Duodenal mucosa (tissue), 2 donors: ENCODE measurements around the gene SLCO2B1.

ENCODE experiments used
- H3K27ac ChIP-seq: one replicate; pipeline ENCODE4 v1.7.0; 2013; ENCODE audit warnings: low read depth, low read length
- H3K27me3 ChIP-seq, 2 donors: one replicate each; pipeline ENCODE4 v1.7.0; 2013; ENCODE audit warnings: low read length in 2 of 2, control low read depth in 1 of 2; ENCODE audit not compliant: insufficient read depth in 2 of 2, control insufficient read depth in 1 of 2
- H3K36me3 ChIP-seq, 2 donors: one replicate each; pipeline ENCODE4 v1.7.0; 2013; ENCODE audit warnings: low read length in 2 of 2, control low read depth in 1 of 2; ENCODE audit not compliant: insufficient read depth in 2 of 2, control insufficient read depth in 1 of 2
- H3K4me1 ChIP-seq, 2 donors: one replicate each; pipeline ENCODE4 v1.7.0; 2013; ENCODE audit warnings: low read length in 2 of 2, control low read depth in 1 of 2; ENCODE audit not compliant: insufficient read depth in 2 of 2, control insufficient read depth in 1 of 2
- H3K4me3 ChIP-seq, 2 donors: one replicate each; pipeline ENCODE4 v1.7.0; 2013; ENCODE audit warnings: low read length in 2 of 2, low read depth in 1 of 2
- H3K9ac ChIP-seq, 2 donors: one replicate each; pipeline ENCODE4 v1.7.0; 2013; ENCODE audit warnings: low read length in 2 of 2, low read depth in 1 of 2
- H3K9me3 ChIP-seq, 2 donors: one replicate each; pipeline ENCODE4 v1.7.0; 2013; ENCODE audit warnings: low read length in 2 of 2, control low read depth in 1 of 2; ENCODE audit not compliant: control insufficient read depth in 1 of 2

The SLCO2B1 gene

DNA sequence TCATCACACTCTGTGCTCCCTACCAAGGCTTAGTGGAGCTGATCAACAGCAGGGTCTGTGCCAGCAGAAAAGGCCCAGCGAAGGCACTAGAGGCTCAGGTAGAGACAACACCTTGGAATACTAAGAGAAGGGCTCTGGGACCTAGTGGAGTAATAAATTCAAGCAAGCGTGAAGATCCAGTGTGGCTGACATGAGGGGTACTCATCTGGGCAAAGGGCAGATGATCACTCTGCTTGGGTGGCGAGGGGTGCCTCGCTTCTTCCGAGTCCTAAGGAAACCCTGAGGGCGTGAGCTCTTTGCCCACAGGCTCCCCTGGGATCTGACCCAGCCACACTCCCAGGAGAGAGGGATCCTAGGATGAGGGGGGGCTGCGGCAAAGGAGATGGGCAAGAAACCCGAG is 86.1 kb downstream of the SLCO2B1 start:
- no peaks in the 10 kb centered on the region for H3K36me3 ChIP-seq
- peaks cover 10 to 18% of the 10 kb centered on the region in 2 donors for H3K27me3 ChIP-seq
- no peak overlapping the region for H3K4me3 ChIP-seq

DNA sequence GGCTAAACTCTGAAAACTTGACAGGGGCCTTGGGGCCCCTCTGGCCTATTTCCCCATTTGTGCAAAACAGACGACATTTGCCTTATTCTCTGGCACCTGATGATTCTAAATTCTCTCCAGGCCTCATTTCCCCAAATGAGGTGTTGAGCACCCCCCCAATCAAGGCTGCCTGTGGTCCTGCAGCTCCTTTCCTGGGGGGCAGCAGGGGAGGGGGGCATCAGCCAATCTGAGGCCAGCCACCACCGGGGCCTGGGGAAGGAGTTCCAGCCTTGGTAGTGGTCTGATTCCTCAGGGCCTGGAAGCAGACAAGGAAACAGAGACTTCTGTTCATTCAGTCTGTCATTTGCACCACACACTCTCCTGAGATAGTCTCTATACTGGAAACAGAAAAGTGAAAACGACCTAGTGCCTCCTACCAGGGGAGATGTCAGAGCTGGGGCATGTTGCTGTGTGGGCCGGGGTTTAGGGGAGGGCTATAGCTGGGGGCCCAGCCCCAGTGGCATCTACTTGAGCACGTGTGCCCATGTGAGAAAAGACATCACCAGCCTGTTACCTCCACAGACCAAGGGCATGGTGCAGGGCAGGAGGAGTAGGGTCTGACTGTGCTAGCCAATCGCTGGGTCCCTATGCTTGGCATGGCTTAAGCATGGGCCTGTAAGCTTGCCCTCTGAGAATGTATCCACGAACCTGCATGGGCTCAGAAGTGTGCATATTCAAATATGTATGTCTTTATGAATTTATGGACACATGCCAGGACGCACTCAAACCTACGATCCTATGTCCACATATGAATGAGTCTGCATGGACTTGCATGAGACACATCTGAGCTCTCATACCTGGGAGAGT is 87.9 kb downstream of the SLCO2B1 start:
- no peak overlapping the region for H3K9ac ChIP-seq
- H3K9me3 ChIP-seq: no peaks in the 10 kb centered on the region
- H3K4me3 ChIP-seq: no peak overlapping the region
- H3K27me3 ChIP-seq: peaks cover 24 to 34% of the 10 kb centered on the region in 2 donors
- no peak overlapping the region for H3K27ac ChIP-seq
- H3K36me3 ChIP-seq: no peaks in the 10 kb centered on the region
- peaks cover 5 to 7% of the 10 kb centered on the region in 2 donors for H3K4me1 ChIP-seq

More for the DNA sequence above, 86.1 kb downstream of the SLCO2B1 start:
- H3K9me3 ChIP-seq: no peaks in the 10 kb centered on the region
- no peak overlapping the region for H3K27ac ChIP-seq
- H3K4me1 ChIP-seq: peaks cover 4 to 5% of the 10 kb centered on the region in 2 donors
- H3K9ac ChIP-seq: no peak overlapping the region

- Histone ChIP-seq H3K27me3 (peaks cover 26 to 43% of the 10 kb centered on the region in 2 donors), H3K4me3 (no peak overlapping the region), H3K36me3 (no peaks in the 10 kb centered on the region), H3K9me3 (no peaks in the 10 kb centered on the region), H3K27ac (no peak overlapping the region), H3K9ac (no peak overlapping the region), H3K4me1 (peaks cover 5 to 7% of the 10 kb centered on the region in 2 donors)
Measured at GRCh38 chr11:75239531-75240290, 88.8 kb downstream of the SLCO2B1 start.

DNA sequence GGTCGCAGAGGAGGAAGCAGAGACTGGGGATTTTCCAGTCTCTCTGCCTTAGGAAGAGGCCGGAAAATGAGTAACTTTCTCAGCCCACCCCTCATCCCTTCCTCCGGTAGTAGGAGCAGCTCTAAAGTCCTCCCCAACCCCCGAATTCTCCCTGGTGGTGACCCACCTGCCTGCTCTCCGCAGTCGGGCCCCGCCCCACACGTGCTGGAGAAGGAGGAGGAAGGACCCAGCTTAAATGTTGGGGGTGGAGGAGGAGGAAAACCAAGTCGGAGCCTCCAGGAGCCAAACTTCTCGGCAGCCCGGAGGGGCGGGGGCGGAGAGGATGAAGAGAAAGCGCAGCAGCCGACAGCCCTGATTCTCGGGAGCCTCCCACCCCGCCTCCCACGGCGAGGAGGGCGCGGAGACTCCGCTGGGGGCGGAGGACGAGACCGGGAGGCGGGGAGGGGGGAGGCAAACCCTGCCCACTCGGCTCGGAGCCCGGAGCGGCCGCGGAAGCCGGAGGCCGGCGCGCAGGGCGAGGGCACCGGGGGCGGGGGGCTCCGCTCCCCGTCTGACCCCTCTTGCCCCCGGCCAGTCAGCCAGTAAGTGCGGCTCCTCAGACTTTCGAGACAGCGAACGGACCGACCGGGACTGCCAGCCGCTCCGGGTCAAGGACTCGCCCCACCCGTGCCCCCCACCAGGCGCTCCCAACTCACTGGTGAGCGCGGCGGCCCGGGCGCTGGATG is 89.6 kb downstream of the SLCO2B1 start, which contains the start of gene TPBGL:
TPBGL (plus strand) TSS at position 464 of the 725 bp plus-strand sequence. CDS start 276 bp downstream, outside the sequence.
- Histone ChIP-seq H3K9ac (no peak within 1 kb of the TSS), H3K27ac (no peak within 1 kb of the TSS), H3K27me3 (peaks cover 29 to 49% of the 10 kb centered on the region in 2 donors), H3K4me1 (peaks cover 5 to 7% of the 10 kb centered on the region in 2 donors), H3K9me3 (no peaks in the 10 kb centered on the region), H3K4me3 (peak within 1 kb of the TSS; percentile 40 to 55), H3K36me3 (no peaks in the 10 kb centered on the region)

DNA sequence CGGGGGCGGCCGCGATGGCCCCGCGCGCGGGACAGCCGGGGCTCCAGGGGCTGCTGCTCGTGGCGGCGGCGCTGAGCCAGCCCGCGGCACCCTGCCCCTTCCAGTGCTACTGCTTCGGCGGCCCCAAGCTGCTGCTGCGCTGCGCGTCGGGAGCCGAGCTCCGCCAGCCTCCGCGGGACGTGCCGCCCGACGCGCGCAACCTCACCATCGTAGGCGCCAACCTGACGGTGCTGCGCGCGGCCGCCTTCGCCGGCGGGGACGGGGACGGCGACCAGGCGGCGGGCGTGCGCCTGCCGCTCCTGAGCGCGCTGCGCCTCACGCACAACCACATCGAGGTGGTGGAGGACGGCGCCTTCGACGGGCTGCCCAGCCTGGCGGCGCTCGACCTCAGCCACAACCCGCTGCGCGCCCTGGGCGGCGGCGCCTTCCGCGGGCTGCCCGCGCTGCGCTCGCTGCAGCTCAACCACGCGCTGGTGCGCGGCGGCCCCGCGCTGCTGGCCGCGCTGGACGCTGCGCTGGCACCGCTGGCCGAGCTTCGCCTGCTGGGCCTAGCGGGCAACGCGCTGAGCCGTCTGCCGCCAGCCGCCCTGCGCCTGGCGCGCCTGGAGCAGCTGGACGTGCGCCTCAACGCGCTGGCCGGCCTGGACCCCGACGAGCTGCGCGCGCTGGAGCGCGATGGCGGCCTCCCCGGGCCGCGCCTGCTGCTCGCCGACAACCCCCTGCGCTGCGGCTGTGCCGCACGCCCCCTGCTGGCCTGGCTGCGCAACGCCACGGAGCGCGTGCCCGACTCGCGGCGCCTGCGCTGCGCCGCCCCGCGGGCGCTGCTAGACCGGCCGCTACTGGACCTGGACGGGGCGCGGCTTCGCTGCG is 90.4 kb downstream of the SLCO2B1 start:
- no peaks in the 10 kb centered on the region for H3K9me3 ChIP-seq
- H3K4me3 ChIP-seq: peak overlapping the region; percentile 40 to 55
- H3K36me3 ChIP-seq: no peaks in the 10 kb centered on the region
- H3K27me3 ChIP-seq: peaks cover 29 to 49% of the 10 kb centered on the region in 2 donors
- peaks cover 5 to 7% of the 10 kb centered on the region in 2 donors for H3K4me1 ChIP-seq
- H3K9ac ChIP-seq: no peak overlapping the region
- no peak overlapping the region for H3K27ac ChIP-seq

DNA sequence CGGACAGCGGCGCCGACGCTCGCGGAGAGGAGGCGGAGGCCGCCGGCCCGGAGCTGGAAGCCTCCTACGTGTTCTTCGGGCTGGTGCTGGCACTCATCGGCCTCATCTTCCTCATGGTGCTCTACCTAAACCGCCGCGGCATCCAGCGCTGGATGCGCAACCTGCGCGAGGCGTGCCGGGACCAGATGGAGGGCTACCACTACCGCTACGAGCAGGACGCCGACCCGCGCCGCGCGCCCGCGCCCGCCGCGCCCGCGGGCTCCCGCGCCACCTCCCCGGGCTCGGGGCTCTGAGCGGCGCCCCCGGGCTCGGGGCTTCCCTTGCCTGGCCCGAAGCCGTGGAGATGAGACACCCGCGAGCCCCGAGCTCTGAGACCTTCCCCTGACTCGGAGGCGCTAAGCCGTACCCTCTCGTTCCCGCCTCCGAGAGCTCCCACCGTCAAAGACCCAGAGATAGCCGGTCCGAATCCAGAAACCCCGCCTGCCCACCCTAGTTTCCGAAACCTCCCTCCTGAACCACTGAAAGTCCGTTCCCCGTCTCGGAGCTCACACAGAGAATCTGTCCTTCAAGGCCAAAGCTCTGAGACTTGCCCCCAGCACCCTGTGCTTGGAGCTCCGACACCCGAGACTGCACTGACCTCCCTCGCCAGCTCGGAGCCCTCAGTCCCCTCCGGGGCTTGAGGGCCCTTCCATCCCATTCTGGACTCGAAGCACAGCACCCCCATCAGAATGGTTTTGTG is 91.2 kb downstream of the SLCO2B1 start:
- Histone ChIP-seq H3K9ac (no peak overlapping the region), H3K4me3 (peak overlapping the region in 1 of 2 donors; percentile 55), H3K27me3 (peaks cover 29 to 49% of the 10 kb centered on the region in 2 donors)

GRCh38 chr11:75242722-75243600 is 92.1 kb downstream of the SLCO2B1 start:
- Histone ChIP-seq H3K27ac (no peak overlapping the region), H3K4me1 (peaks cover 5 to 7% of the 10 kb centered on the region in 2 donors), H3K9ac (no peak overlapping the region), H3K27me3 (peaks cover 29 to 49% of the 10 kb centered on the region in 2 donors), H3K4me3 (no peak overlapping the region), H3K36me3 (no peaks in the 10 kb centered on the region), H3K9me3 (no peaks in the 10 kb centered on the region)

More for the DNA sequence above, 91.2 kb downstream of the SLCO2B1 start:
- H3K4me1 ChIP-seq: peaks cover 5 to 7% of the 10 kb centered on the region in 2 donors
- H3K9me3 ChIP-seq: no peaks in the 10 kb centered on the region
- H3K36me3 ChIP-seq: no peaks in the 10 kb centered on the region
- H3K27ac ChIP-seq: no peak overlapping the region

DNA sequence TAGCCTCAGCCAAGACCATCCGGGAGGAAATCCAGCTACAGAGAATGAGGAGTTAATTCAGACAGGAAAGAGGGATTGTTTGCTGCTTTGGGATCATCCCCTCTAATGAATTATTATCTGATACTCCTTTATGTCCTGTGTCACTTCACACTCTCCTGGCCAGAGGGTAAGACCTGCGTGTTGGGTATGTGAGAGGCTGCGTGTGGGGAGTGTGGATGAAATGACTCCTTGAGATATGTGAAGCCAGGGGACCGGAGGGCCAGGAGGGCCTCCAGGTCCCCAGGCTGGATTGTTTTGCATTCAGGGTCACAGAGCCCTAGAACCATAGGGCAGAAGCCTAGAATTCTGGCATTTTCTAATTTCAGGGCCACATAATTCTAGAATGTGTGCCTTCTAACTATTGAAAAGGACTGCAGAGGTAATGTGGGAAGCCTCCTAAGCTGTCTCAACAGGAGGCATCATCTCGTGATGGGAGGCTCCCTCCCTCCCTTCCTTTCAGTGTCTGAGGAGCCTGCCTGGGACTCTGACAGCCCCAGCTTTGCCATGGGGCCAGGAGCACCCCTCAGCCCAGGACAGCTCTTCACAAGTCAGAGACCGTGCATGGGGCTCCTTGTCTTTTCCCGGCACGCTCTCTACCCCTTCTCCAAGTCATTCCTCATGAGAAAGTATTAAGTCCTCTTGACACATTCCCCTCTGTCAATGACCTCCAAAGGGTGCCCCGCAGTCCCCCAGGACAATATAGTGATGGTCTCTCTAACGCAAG is 93.3 kb downstream of the SLCO2B1 start:
- Histone ChIP-seq H3K36me3 (no peaks in the 10 kb centered on the region), H3K4me1 (peaks cover 5 to 7% of the 10 kb centered on the region in 2 donors), H3K27ac (no peak overlapping the region), H3K9me3 (no peaks in the 10 kb centered on the region), H3K27me3 (peaks cover 29 to 45% of the 10 kb centered on the region in 2 donors), H3K9ac (no peak overlapping the region), H3K4me3 (no peak overlapping the region)
